ENCODE results near the gene PIANP. TPM values are rescaled to one million over a fixed set of nuclear protein-coding genes. Genes with fewer than 3 reads are reported as not detected.

The PIANP gene
- total RNA-seq, 2 donors from 2014 or later, result 3.1 TPM; not detected in 1

DNA sequence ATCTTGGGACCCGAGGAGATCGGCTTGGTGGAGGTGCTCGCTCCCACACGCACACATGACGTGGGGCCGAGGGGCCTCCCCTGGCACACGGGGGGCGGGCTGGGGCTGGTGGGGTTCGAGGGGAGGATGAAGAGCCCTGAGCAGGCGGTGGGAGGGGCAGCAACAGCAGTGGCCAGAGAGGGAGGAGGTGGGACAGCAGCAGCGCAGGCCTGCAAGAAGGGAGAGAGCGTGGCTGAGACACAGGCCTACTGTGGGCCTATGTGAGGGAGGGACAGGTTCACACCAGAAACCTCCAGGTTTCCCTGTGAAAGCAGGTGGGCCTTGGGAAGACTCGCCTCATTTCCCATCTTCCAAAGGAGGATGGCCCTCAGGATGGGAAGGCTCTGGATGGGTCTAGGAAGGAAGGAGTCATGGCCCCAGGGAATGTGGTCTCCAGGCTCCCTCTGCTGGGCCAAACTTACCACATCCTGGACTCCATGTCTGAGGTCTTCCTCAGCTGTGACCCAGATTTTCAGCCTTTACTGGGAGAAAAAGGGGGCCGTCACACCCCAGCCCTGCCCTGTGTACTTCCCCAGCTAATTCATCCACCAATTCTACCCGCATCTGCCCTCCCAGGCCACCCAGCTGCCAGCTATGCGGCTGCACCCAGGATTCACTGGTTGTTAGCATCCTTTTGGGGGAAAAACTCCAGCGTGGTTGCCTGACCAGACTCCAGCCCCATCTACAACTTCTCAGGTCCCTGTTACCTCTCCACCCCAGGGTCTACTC, 2.8 kb downstream of the PIANP start:
- H3K27ac ChIP-seq, result no peak overlapping the region
- intact Hi-C loops (cut with DNase I), result no loop called here
- no peaks in the 10 kb centered on the region for H3K9me3 ChIP-seq
- WGBS, result 74% methylated on average over 17 of the region's 17 CpGs
- TF ChIP-seq POLR2A (IDR thresholded peaks at IDR 0.05), result no peak
- TF ChIP-seq CTCF (IDR thresholded peaks at IDR 0.05), result peak in 2 of 4 experiments; percentile 17 to 40
- no peak for TF ChIP-seq POLR2AphosphoS5 (IDR thresholded peaks at IDR 0.05)
- H3K4me3 ChIP-seq, result no peak overlapping the region
- H3K36me3 ChIP-seq, result no peaks in the 10 kb centered on the region
- H3K27me3 ChIP-seq (replicated peaks; ENCODE audit: insufficient read depth), result peaks cover 21% of the 10 kb centered on the region
- DNase-seq (ENCODE audit: low spot score), result no peak
- no peaks in the 10 kb centered on the region for H3K4me1 ChIP-seq (replicated peaks)

- H3K4me1 ChIP-seq (replicated peaks), result no peaks in the 10 kb centered on the region
- DNase-seq (ENCODE audit: low spot score), result no peak
- no peak for TF ChIP-seq CTCF (IDR thresholded peaks at IDR 0.05)
- TF ChIP-seq POLR2A (IDR thresholded peaks at IDR 0.05), result no peak
- TF ChIP-seq POLR2AphosphoS5 (IDR thresholded peaks at IDR 0.05), result no peak
- peaks cover 19% of the 10 kb centered on the region for H3K27me3 ChIP-seq (replicated peaks; ENCODE audit: insufficient read depth)
- no peaks in the 10 kb centered on the region for H3K9me3 ChIP-seq
- no peaks in the 10 kb centered on the region for H3K36me3 ChIP-seq
- no peak overlapping the region for H3K27ac ChIP-seq
- no peak overlapping the region for H3K4me3 ChIP-seq
- WGBS, result 74% methylated on average over 17 of the region's 17 CpGs
- intact Hi-C loops (cut with DNase I), result no loop called here
Measured at GRCh38 chr12:6696690-6697583, 3.7 kb downstream of the PIANP start.

DNA sequence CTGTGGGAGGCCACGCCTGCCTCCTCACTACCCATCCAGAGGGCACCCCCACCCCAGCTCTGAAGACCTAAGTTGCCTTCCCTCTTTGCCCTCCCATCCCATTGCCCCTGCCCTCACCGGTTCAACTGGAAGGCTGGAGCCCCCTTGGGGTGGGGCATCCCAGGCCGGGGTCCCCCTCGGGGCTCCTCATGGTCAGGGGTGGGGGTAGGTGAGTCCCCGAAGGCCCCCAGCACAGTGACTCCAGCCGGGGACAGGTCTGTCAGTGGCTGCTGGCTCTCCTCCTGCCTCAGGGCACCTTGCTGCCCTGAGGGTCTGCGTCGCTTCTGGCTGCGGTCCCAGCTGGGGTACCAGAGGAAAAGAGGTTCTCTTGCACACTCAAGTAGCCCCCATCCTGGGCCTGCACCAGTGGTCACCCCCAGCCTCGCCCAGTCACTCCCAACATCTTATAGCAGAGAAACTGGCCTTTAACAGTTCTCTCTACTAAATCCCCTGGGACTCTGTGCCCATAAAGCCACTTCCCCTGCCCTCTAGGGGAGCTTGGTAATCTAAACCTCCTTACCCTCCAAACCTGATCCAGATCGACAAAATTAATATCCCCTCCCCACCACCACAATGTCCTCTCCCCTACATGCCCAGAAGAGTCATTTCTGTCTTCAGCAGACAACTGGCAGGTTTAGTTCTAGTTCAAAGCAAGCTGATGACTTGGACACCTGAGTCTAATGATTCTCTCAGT, 5.1 kb downstream of the PIANP start:
- H3K4me1 ChIP-seq (replicated peaks), result no peaks in the 10 kb centered on the region
- no peak overlapping the region for H3K27ac ChIP-seq
- WGBS, result 69% methylated on average over 11 of the region's 11 CpGs
- intact Hi-C loops (cut with DNase I), result no loop called here
- H3K36me3 ChIP-seq, result no peaks in the 10 kb centered on the region
- DNase-seq (ENCODE audit: low spot score), result no peak
- no peak overlapping the region for H3K4me3 ChIP-seq
- no peaks in the 10 kb centered on the region for H3K9me3 ChIP-seq
- TF ChIP-seq POLR2A (IDR thresholded peaks at IDR 0.05), result no peak
- no peak for TF ChIP-seq POLR2AphosphoS5 (IDR thresholded peaks at IDR 0.05)
- H3K27me3 ChIP-seq (replicated peaks; ENCODE audit: insufficient read depth), result peaks cover 12% of the 10 kb centered on the region

GRCh38 chr12:6694701-6695100, 5.9 kb downstream of the PIANP start:
- Histone ChIP-seq H3K27me3 (replicated peaks; ENCODE audit: insufficient read depth) (peaks cover 5% of the 10 kb centered on the region), H3K4me3 (no peak overlapping the region), H3K4me1 (replicated peaks) (no peaks in the 10 kb centered on the region), H3K9me3 (no peaks in the 10 kb centered on the region), H3K36me3 (no peaks in the 10 kb centered on the region), H3K27ac (no peak overlapping the region)
- intact Hi-C loops (cut with DNase I), result no loop called here
- WGBS, result 79% methylated on average over 9 of the region's 9 CpGs
- no peak for DNase-seq (ENCODE audit: low spot score)
- no peak for TF ChIP-seq CTCF (IDR thresholded peaks at IDR 0.05)
- no peak for TF ChIP-seq POLR2A (IDR thresholded peaks at IDR 0.05)
- TF ChIP-seq POLR2AphosphoS5 (IDR thresholded peaks at IDR 0.05), result no peak

GRCh38 chr12:6693832-6694355, 6.7 kb downstream of the PIANP start:
- Histone ChIP-seq H3K4me1 (replicated peaks) (no peaks in the 10 kb centered on the region), H3K27ac (no peak overlapping the region), H3K27me3 (replicated peaks; ENCODE audit: insufficient read depth) (peaks cover 3% of the 10 kb centered on the region), H3K4me3 (no peak overlapping the region), H3K9me3 (no peaks in the 10 kb centered on the region), H3K36me3 (no peaks in the 10 kb centered on the region)
- WGBS, result 82% methylated on average over 4 of the region's 4 CpGs
- no peak for DNase-seq (ENCODE audit: low spot score)
- TF ChIP-seq CTCF (IDR thresholded peaks at IDR 0.05), result no peak
- intact Hi-C loops (cut with DNase I), result no loop called here
